Fibroblast of skin of right quadriceps (primary cell): ENCODE measurements around the gene KCNA2.

Experiments used
- DNase-seq: peaks from one replicate; pipeline ENCODE4 v3.0.0-alpha.2; 2013

The KCNA2 gene

GRCh38 chr1:110601332-110601731 is 4.8 kb downstream of the KCNA2 start:
- no peak for DNase-seq

GRCh38 chr1:110600716-110601115 is 5.4 kb downstream of the KCNA2 start:
- no peak for DNase-seq

- DNase-seq, result no peak
Observed at GRCh38 chr1:110597966-110598365, 8.2 kb downstream of the KCNA2 start.

GRCh38 chr1:110596312-110596711 is 9.8 kb downstream of the KCNA2 start:
- no peak for DNase-seq

GRCh38 chr1:110595353-110595710 is 10.8 kb downstream of the KCNA2 start:
- no peak for DNase-seq

- no peak for DNase-seq
Observed at GRCh38 chr1:110594456-110595352, 11.5 kb downstream of the KCNA2 start.

GRCh38 chr1:110593902-110594301 is 12.3 kb downstream of the KCNA2 start:
- DNase-seq, result no peak

- DNase-seq, result no peak
Observed at GRCh38 chr1:110591956-110592355, 14.2 kb downstream of the KCNA2 start.

GRCh38 chr1:110588991-110589390 is 17.2 kb downstream of the KCNA2 start:
- no peak for DNase-seq

- DNase-seq, result no peak
Observed at GRCh38 chr1:110588486-110588885, 17.7 kb downstream of the KCNA2 start.

GRCh38 chr1:110587906-110588305 is 18.3 kb downstream of the KCNA2 start:
- no peak for DNase-seq

GRCh38 chr1:110585481-110585880 is 20.7 kb downstream of the KCNA2 start:
- no peak for DNase-seq

GRCh38 chr1:110584045-110584444 is 22.1 kb downstream of the KCNA2 start:
- no peak for DNase-seq

GRCh38 chr1:110583505-110583904 is 22.7 kb downstream of the KCNA2 start:
- DNase-seq, result no peak

- no peak for DNase-seq
Observed at GRCh38 chr1:110582378-110582777, 23.8 kb downstream of the KCNA2 start.

GRCh38 chr1:110581682-110582145 is 24.4 kb downstream of the KCNA2 start:
- no peak for DNase-seq

- no peak for DNase-seq
Observed at GRCh38 chr1:110580244-110580643, 25.9 kb downstream of the KCNA2 start.

- DNase-seq, result no peak
Observed at GRCh38 chr1:110579460-110579859, 26.7 kb downstream of the KCNA2 start.

GRCh38 chr1:110576441-110576840 is 29.7 kb downstream of the KCNA2 start:
- no peak for DNase-seq

GRCh38 chr1:110573314-110573713 is 32.8 kb downstream of the KCNA2 start:
- no peak for DNase-seq

GRCh38 chr1:110572751-110573150 is 33.4 kb downstream of the KCNA2 start:
- no peak for DNase-seq

GRCh38 chr1:110570901-110571300 is 35.3 kb downstream of the KCNA2 start:
- DNase-seq, result no peak

- no peak for DNase-seq
Observed at GRCh38 chr1:110570307-110570706, 35.9 kb downstream of the KCNA2 start.

GRCh38 chr1:110566836-110567235 is 39.3 kb downstream of the KCNA2 start:
- no peak for DNase-seq

GRCh38 chr1:110565565-110565964 is 40.6 kb downstream of the KCNA2 start:
- DNase-seq, result no peak
